HG03565 (cell line): ENCODE data around the gene TTLL6.
"Not testable (repeated sequence)": the region's sequence is repeated elsewhere in the genome, so short reads cannot be mapped to it uniquely, and the experiment has no call there.

Experiments used
- ATAC-seq: cut with Tn5 transposase; IDR thresholded peaks from one replicate; pipeline ENCODE4 v1.9.1; 2021; ENCODE audit warnings: mild to moderate bottlenecking, moderate library complexity; ENCODE audit not compliant: unreplicated experiment

The TTLL6 gene

DNA sequence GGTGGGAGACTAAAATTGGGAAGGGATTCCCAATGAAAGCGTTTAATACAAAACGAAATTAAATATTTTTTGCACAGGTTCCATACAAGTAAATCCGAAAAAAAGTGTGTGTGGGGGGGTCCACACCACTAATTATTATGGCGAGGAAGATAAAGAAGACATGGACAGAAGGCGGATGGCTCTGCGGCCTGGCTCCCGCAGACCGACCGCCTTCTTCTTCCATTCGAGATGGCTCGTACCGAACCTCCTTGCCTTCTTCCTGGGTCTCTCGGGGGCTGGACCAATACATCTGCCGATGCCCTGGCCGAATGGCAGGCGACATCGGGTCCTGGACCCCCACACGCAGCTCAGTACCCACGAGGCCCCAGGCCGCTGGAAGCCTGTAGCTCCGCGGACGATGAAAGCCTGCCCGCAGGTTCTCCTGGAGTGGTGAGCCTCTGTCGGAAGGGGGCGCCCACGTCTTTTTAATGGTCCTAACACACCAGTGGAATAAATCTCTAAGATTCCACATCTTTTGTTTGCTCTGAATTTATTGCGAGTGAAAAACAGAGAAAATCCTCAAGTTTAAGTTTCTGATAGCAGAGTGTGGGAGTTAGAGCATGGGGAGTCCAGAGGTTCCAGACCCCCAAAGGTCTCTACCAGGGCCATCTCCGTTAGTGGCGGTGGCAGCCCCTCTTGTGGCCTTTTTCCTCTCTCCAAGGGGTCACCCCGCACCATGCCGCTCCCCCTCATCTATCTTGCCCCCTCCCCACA, 92.6 kb downstream of the TTLL6 start:
- no peak for ATAC-seq

DNA sequence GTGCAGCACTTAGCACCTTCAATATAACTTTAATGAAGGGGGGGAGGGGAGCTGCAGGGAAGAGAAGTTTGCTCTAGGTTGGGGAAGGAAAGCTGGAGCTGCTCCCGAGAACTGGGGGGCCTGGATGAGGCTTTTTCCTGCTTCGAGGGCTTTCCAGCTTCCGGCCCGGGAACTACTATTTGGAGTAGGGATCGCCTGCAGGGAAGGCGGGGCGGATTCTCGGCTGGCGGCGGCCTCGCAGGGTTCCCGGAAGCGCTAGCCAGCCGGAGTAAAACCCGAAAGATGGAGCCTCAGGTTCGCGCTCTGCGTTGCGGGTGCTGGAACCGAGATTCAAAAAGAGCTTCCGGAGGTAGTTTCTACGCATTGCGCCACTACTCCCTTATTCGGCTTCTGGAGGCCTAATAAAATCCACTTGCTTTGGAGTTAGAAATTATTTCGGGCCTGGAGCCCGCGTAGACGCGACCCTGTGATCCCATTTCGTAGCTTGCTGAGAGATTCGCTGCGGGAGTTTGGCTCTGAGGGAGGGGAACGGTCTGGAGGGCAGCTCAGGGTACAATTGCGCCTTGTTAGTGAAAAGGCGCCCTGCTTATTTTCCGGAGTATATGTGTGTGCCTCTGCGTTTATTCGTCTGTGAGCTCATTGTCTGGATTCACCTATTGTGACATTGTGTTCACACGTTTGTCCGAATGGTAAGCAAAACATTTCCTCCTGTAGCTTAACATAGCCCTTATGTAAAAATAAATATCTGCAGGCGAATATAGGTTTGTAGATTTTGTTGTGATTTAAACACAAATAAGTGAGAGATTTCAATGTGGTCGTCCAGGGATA, 93.4 kb downstream of the TTLL6 start:
- no peak for ATAC-seq

DNA sequence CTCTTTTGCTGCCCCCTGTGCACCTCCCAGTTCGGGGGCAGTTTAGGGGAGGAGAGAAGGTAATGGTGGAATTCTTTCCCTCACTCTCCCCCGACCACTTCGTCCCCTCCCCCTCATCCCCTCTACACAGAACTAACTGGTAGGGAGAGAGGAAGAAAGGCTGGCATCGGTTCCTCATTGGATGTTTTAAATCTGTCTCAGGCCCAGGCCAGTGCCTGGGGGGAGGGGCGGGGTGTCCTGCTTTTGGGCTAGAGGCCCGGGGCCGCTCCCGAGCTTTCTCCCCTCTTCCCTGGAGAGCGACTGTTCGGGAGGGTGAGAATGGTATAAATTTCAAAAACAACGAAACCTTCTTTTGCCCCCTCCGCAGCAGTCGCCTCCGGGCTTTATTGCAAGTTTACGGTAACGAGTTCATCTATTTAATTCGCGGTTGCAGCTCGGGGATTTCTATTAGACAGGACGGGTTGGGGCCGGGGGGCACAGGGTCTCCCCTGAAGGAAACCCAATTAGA, 94.1 kb downstream of the TTLL6 start, which contains the start of gene PRAC2:
PRAC2 (plus strand) TSS at position 271 of the 508 bp plus-strand sequence. CDS start 1,226 bp downstream, outside the sequence.
- no peak for ATAC-seq

DNA sequence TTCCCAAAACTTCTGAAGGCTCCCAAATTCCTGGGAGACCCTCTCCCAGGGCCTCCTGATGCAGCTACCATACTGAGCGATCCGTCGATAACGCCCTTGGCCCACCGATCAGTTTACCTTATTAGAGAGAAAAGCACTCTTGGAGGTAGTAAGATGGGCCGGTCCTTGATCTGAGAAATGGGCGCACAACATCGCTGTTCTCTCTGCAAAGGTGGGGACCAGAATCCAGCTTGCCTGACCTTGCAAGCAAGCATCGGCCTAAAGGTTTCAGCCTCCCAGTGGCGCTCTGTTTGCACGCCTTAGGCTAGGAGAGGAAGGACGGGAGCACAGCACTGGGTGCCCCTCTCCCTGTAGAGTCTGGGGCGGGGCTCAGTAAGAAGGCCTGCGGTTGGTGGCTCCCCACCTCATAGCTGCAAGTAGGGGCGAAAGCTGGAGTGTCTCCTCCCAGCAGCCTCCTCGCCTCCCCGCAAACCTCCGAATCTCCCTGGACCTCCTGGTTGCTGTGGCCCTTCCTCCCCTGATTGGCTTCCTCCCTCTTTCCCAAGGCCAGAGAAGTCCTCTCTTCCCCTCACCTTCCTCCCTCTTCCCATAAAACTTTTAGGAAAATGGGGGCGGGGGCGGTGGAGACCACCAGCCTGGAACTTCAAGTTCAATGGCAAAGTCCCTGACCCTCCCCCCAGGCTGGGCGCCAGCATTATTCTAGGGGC, 94.7 kb downstream of the TTLL6 start, which contains the start of gene PRAC1:
PRAC1 (minus strand) TSS at position 318 of the 707 bp plus-strand sequence; CDS start at position 192, 126 bp downstream.
- ATAC-seq: no peak

DNA sequence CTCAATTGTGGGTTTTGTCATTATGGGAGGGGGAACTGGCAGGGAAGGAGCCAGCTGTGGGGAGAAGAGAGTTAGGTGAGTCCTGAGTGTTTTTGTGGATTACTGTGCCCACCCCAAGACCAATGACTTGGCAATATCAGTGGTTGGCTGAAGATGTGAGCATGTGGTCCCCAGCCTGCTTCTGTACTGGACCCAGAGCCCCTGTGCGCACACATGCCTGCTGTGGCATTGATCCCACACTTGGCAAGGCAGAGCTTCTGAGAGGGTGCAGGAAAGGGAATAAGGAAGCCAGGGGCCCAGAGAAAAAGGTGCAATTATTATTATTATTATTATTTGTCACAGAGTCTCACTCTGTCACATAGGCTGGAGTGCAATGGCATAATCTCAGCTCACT, 96.0 kb downstream of the TTLL6 start:
- no peak for ATAC-seq

DNA sequence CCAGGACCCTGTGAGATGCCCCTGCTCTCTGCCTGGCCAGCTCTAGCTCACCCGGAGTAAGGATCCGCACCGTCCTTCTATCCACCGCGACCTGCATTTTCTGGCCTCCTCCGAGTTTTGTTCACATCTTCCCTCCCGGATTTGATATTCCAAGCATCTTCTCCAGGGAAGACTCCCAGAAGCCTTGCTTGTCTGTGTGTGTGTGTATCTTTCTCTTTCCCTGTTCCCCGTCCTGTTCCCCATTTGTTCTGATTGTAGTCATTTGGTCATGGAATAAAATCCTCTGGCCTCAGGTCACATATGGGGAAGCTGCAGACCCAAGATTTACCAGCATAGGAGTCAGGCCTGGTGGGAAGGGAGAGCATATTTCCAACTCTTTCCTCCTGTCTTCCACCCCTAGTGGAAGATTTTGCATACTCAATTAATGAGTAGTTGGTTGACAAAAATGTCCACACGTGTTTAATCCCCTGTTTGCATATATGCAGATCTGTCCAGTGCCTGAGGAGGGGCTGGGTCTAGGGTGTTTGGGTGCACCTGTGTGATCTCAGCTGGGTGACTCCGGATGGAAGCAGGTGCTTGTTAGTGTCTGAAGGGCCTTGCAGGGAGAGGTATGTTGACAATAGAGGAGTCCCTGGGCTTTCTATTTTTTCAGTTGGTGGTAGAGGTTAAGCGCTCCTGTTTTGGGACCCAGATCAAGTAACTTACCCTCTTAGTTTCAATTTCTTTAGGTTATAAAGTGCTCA, 96.6 kb downstream of the TTLL6 start:
- ATAC-seq: no peak

DNA sequence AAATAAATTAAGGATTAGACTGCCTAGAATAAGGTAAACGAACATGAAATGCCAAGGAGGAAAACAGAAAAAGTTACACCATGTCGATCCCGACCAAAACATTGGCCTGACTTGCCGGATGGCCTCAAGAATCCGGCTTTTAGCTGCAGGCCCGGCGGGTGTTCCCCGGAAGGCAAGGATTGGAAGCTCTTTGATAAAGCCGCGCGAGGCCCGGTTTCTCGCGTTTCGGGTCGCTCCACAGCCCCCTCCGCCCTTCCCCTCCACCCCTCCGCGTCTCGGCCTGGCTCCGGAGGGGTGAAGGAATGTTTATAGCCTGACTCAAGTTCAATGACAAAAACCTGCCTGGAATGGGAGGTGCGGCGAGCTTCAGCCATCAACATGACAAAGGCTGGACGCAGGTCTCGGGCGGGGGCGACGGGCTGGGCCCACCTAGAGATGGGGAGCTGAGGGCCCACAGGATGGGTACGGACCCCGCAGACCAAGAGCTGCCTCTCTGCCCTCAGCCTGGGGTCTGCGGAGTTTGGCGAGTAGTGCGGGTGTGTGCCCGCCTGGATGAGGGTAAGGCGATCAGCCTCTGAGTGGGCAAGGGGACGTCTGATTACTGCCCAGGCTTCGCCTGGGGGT, 97.3 kb downstream of the TTLL6 start:
- ATAC-seq: no peak

DNA sequence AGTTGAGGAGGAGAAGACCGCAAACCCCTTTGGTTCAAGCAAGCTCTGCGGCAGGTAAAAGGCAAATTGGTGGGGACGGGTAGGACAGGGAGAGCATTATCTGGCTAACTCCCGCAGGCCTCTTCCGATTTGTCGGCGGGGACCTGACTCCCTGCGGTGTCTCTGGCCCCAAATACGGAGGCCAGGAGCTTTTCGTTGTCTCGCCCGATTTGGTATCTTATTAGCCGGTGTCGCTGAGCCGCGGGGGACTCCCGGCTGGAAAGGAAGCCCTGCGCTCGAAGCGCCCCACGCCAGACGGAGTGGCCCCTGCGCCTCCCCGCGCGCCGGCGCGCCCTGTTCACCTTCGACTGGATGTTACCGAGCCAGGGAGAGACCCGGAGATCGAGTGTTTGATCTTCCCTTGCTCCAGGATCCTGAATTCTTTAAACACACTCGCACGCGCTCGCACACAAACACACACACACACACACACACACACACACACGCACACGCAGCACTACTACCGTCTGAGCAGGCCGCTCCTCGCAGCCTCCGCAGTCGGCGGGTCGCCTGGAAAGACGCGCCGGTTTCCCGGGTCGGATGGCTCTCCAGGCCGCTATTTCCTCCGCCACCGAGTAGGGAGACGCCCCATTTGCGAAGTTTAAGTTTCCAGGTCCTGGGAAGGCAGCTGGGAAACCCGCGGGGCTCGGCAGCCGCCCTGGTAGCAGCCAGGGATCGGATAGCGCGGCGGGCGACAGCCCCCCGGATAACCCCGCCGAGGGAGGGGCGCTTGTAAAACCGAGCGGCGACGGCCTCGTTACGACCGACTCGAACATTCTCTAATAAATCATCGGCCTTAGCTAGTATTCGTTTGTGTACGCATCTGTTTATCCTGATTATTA, 98.0 kb downstream of the TTLL6 start:
- ATAC-seq: no peak

DNA sequence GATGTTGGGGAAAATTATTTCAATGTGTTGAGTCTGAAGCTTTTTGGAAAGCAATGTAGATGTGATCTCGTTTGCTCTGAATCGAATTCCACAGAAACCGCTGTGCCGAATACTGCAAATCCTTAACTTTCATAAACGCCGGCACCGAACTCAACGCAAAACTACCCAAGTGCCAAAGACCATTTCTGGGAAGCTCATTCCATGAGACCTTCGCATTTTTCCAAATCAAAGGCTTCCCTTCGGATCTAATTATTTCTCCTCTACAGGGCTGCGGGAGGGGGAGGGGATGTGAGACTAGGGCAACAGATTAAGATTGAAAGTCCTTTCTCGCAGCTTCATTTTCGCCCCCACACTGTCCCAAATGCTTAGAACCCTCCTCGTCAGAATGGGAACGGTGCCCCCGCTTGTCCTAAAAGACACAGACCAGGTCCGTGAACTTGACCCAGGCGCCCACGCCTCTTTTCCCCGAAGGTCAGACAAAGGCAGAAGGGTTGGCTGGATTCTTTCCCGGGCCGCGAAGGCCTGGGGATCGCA, 98.7 kb downstream of the TTLL6 start:
- ATAC-seq: no peak

DNA sequence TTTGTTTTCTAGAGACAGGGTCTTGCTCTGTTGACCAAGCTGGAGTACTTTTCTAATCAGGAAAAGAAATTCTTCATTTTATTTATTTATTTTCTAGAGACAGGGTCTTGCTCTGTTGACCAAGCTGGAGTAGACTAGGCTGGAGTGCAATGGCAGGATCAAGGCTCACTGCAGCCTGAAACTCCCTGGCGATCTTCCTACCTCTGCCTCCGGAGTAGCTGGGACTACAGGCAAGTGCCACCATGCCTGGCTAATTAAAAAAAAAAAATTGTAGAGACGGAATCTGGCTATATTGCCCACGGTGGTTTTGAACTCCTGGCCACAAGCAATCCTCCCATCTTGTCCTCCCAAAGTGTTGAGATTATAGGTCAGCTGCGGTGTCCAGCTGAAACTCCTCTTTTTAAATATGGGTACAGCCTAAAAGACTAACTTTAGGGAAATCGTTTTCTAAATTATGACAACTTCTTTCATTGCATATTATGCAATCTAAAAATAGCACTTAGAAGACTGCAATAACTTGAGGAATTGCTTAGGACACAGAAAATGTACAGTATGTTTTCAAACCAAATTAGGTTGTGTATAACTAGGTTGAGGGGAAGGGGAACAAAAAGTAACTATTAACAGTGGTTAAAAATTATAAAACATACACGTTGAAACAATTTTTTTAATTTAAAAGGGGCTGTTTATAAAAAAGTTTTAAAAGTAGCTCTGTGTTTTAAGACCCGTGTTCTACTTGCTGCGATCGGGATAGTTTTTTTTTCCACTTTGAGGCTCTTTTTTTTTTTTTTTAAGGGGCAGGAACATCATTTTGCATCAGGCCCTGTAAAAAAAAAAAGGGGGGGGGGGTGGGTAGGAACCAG, 99.4 kb downstream of the TTLL6 start:
- no peak for ATAC-seq

DNA sequence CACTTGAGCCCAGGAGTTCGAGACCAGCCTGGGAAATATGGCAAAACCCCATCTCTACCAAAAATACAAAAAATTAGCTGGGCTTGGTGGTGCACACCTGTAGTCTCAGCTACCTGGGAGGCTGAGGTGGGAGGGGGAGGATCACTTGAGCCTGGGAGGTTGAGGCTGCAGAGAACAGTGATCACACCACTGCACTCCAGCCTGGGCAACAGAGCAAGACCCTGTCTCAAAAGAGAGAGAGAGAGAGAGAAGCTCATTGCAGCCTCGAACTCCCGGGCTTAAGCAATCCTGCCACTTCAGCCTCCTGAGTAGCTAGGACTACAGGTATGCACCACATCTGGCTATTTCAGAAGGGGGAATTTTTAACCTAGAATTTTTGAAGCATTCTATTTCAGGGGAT, 100.5 kb downstream of the TTLL6 start:
- ATAC-seq: not testable (repeated sequence)

DNA sequence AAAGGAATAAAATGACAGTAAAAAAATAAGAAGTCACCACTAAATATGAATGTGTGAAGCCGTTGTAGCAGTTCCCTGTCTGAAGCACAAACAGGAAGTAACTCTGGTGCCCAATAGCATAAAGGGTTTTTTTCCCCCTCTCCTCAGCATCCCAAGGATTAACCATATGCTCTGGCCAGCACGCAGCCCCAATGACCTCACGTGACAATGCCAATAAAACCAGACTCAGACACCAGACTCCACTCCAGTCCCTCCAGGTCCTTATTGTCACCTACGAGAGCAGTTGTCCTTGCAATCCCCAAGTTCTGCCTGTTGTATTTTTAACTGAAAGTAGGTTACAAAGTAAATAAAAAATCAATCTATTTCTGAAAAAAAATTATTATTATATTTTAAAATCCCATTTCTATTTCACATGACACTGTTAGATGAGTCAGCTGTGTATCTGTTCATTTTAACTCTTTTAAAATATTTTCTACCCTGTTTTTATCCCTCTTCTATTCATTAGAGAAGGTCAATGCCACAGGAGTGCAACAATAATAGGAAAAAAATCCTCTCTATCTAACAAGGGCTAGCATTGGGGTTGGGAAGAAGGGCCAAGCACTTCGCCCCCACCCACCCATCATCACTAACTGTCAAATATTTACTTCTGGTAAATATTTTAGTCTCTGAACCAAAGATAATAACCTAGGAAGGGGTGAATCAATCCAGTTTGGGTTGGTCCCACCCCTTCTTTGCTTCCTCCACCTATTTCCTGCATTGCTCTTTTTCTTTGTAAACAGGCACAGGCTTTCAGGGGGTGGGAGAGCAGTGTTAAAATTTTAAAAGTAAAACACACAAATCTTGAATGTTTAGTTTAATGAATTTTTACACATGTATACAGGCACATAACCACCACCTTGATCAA, 101.3 kb downstream of the TTLL6 start:
- no peak for ATAC-seq
